Esophagus squamous epithelium (tissue), 5 donors: ENCODE data around the gene SCG5. TPM values are rescaled to one million over a fixed set of nuclear protein-coding genes. Genes with fewer than 3 reads are reported as not detected.
"Not testable (repeated sequence)": the region's sequence is repeated elsewhere in the genome, so short reads cannot be mapped to it uniquely, and the experiment has no call there.

Experiments
- DNase-seq: peaks from one replicate; lab custom pipeline; 2025; lab: John Stamatoyannopoulos, UW
- H3K27ac ChIP-seq, 4 donors: fragments of 200-600 bp; sonication (generic); one replicate each; pipeline ENCODE4 v1.5.1; 2016 to 2019; ENCODE audit warnings: mild to moderate bottlenecking in 1 of 4
- H3K27me3 ChIP-seq, 4 donors: fragments of 200-600 bp; sonication (generic); 1 replicate in 3 of 4; 2 replicates in 1 of 4; pipeline versions ENCODE4 v1.5.1 to v1.6.0; 2017 to 2021; ENCODE audit warnings: antibody characterized with exemption in 1 of 4
- H3K36me3 ChIP-seq, 3 donors: fragments of 200-600 bp; sonication (generic); one replicate each; pipeline ENCODE4 v1.5.1; 2016 to 2019
- H3K4me1 ChIP-seq, 3 donors: fragments of 200-600 bp; sonication (generic); one replicate each; pipeline ENCODE4 v1.5.1; 2017 to 2019
- H3K4me3 ChIP-seq, 4 donors: fragments of 200-600 bp; sonication (generic); 1 replicate in 3 of 4; 2 replicates in 1 of 4; pipeline ENCODE4 v1.5.1; 2016 to 2019; ENCODE audit warnings: mild to moderate bottlenecking in 2 of 4, moderate library complexity in 1 of 4
- H3K9me3 ChIP-seq, 3 donors: fragments of 200-600 bp; sonication (generic); one replicate each; pipeline ENCODE4 v1.5.1; 2016 to 2019
- CTCF ChIP-seq, 6 experiments: fragments of 450-650 bp in 4 of 6; fragments of 200-600 bp in 2 of 6; sonication (generic) in 2 of 6; IDR thresholded peaks; one replicate each; pipeline ENCODE4 v1.5.1; 2016 to 2019; ENCODE audit warnings: antibody characterized with exemption in 6 of 6, mild to moderate bottlenecking in 4 of 6, moderate library complexity in 4 of 6
- POLR2A ChIP-seq, 4 donors: fragments of 450-650 bp; IDR thresholded peaks; one replicate each; pipeline ENCODE4 v1.6.1; 2017; ENCODE audit warnings: antibody characterized with exemption in 4 of 4, mild to moderate bottlenecking in 4 of 4, moderate library complexity in 3 of 4
- WGBS, 2 donors: methylation state at CpG; one replicate each; pipeline ENCODE4 v1.1.5; 2018; 5-methylcytosine and 5-hydroxymethylcytosine counted together
- intact Hi-C: fragments of 100-400 bp; cut with DNase I; formaldehyde crosslinking; loops from one replicate; pipeline ENCODE4 v1.15.0; 2022
- total RNA-seq, 4 donors: library from RNA; depleted of rRNA; stranded (reverse); fragments of >200 nt; gene quantifications; one replicate each; pipeline ENCODE4 v1.1.0, GENCODE V29; 2016
- donor health status: DM: yes; HTN: yes; CAD: no.

The SCG5 gene
- total RNA-seq: 1 to 10 TPM in 1 of 4 donors, not detected in 3; 1.1 TPM

DNA sequence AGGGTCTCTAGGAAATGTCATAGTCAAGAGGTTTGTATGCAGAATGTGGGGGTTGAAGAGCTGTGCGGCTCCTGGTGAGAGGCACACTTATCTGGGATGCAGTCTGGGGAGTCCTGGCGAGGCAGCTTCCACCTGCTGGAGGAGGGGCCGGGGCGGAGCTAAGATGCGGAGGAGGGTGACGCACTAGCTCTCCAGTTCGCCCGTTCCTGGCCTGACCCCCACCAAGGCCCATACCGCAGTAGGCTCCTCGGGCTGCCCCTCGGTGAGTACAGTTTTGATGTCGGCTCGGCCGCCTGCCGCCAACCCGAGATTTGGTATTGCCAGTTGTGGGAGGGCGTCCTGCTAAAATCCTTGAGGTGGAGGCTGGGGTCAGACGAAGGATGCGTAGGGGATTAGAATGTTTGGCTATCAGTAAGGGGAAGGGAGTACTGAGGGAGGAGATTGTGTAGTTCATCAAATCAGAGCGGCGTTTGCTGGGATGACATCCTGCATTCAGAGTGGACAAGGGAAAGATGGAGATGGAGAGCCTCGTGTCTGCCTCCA, at the start of gene SCG5:
SCG5 (plus strand) TSS at position 194 of the 543 bp plus-strand sequence. CDS start 1,883 bp downstream, outside the sequence.
- peak within 1 kb of the TSS in 3 of 4 donors; percentile 7 to 48 (median 29) for H3K4me3 ChIP-seq
- 22 to 50% methylated on average over 10 to 11 of the region's 22 CpGs for WGBS, 2 donors
- TF ChIP-seq CTCF (IDR thresholded peaks at IDR 0.05) (no peak), POLR2A (IDR thresholded peaks at IDR 0.05) (no peak)
- H3K36me3 ChIP-seq: peaks cover 0 to 7% (median 0%) of the 10 kb centered on the region in 3 donors
- H3K9me3 ChIP-seq: no peaks in the 10 kb centered on the region
- H3K27me3 ChIP-seq: peaks cover 0 to 26% (median 0%) of the 10 kb centered on the region in 4 donors
- intact Hi-C loops: no loop called here
- no peak for DNase-seq
- no peak within 1 kb of the TSS for H3K27ac ChIP-seq
- H3K4me1 ChIP-seq: peaks cover 0 to 7% (median 0%) of the 10 kb centered on the region in 3 donors

- not testable (repeated sequence) for H3K27me3 ChIP-seq
These were observed 48.4 kb upstream of the SCG5 start, which contains the start of gene GOLGA8N for GRCh38 chr15:32593151-32593550. GOLGA8N (plus strand) TSS chr15:32593456.

GRCh38 chr15:32609518-32609917, 32.0 kb upstream of the SCG5 start:
- intact Hi-C loops, H3K36me3 ChIP-seq, H3K4me1 ChIP-seq, DNase-seq, H3K9me3 ChIP-seq, H3K27ac ChIP-seq, H3K4me3 ChIP-seq, H3K27me3 ChIP-seq: not testable (repeated sequence)
- WGBS, 2 donors: 100% methylated on average over 2 of the region's 2 CpGs; no CpG with 5 or more reads in 1 of the 2 donors

More at GRCh38 chr15:32593151-32593550, 48.4 kb upstream of the SCG5 start, which contains the start of gene GOLGA8N:
- H3K4me1 ChIP-seq, H3K4me3 ChIP-seq, H3K9me3 ChIP-seq, H3K27ac ChIP-seq, intact Hi-C loops, H3K36me3 ChIP-seq, DNase-seq: not testable (repeated sequence)
- 88% methylated on average over 1 of the region's 8 CpGs; no CpG with 5 or more reads in 1 of the 2 donors for WGBS, 2 donors

GRCh38 chr15:32610719-32611118, 30.8 kb upstream of the SCG5 start:
- TF ChIP-seq CTCF (IDR thresholded peaks at IDR 0.05): peak in 3 of 6 experiments; percentile 7 to 32 (median 15)
- H3K27me3 ChIP-seq, intact Hi-C loops, H3K4me3 ChIP-seq, H3K4me1 ChIP-seq, DNase-seq, H3K36me3 ChIP-seq, H3K27ac ChIP-seq, H3K9me3 ChIP-seq: not testable (repeated sequence)
- 3 to 7% methylated on average over 1 of the region's 3 CpGs for WGBS, 2 donors

- H3K27me3 ChIP-seq, H3K9me3 ChIP-seq, H3K36me3 ChIP-seq, DNase-seq, intact Hi-C loops: not testable (repeated sequence)
- Histone ChIP-seq H3K4me1 (peaks cover 0 to 17% (median 0%) of the 10 kb centered on the region in 3 donors), H3K27ac (peak overlapping the region; percentile 67 to 84 (median 80)), H3K4me3 (peak overlapping the region; percentile 51 to 70 (median 60))
- 0% methylated on average over 10 of the region's 16 CpGs; no CpG with 5 or more reads in 1 of the 2 donors for WGBS, 2 donors
These were observed 26.8 kb upstream of the SCG5 start for GRCh38 chr15:32614712-32615050.

- H3K27me3 ChIP-seq, intact Hi-C loops, H3K36me3 ChIP-seq, H3K9me3 ChIP-seq, DNase-seq: not testable (repeated sequence)
- WGBS, 2 donors: 0% methylated on average over 3 to 9 of the region's 43 CpGs
- peak within 1 kb of the TSS; percentile 51 to 70 (median 60) for H3K4me3 ChIP-seq
- TF ChIP-seq POLR2A (IDR thresholded peaks at IDR 0.05): peak in 1 of 4 donors; percentile 32
- H3K27ac ChIP-seq: peak within 1 kb of the TSS; percentile 76 to 84 (median 80)
- H3K4me1 ChIP-seq: peaks cover 0 to 17% (median 0%) of the 10 kb centered on the region in 3 donors
These were observed 26.2 kb upstream of the SCG5 start, which contains the start of gene ARHGAP11A for GRCh38 chr15:32615051-32615870. ARHGAP11A (plus strand) TSS chr15:32615504; CDS start chr15:32616212, 708 bp downstream.

DNA sequence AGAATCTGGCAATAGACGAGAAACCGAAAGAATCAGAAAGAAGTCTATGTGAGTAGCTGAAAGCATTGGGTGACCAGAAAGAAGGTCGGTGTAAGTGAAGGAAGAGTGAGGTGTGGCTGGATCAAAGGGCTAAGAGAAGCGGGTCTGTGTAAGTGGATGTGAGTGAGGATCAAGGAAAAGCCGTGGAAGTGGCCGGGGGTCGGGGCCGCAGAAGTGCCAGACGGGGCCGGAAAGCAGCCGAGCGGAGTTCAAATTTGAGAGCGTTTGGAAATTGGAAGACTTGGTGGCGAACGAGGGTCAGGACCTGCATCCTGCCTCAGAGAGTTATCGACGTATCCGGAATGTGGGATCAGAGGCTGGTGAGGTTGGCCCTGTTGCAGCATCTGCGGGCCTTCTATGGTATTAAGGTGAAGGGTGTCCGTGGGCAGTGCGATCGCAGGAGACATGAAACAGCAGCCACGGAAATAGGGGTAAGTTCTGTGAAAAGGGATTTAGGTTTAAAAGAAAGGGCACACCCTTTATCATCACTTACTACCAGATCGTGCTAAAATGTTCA, 25.6 kb upstream of the SCG5 start:
- Histone ChIP-seq H3K27ac (peak overlapping the region; percentile 76 to 84 (median 80)), H3K4me1 (peaks cover 0 to 12% (median 0%) of the 10 kb centered on the region in 3 donors), H3K4me3 (peak overlapping the region; percentile 51 to 70 (median 60))
- 1% methylated on average over 17 to 23 of the region's 24 CpGs for WGBS, 2 donors
- H3K27me3 ChIP-seq, H3K9me3 ChIP-seq, DNase-seq, intact Hi-C loops, H3K36me3 ChIP-seq: not testable (repeated sequence)
